Measurements from ENCODE around the gene GRK3. TPM values are rescaled to one million over a fixed set of nuclear protein-coding genes. Genes with fewer than 3 reads are reported as not detected.

GRK3 gene
- total and polyA plus RNA-seq, 2 donors, result 8.4 to 20.2 TPM

- H3K27ac ChIP-seq (ENCODE audit: low read depth in 1 of 2, low read length in 1 of 2), result no peak overlapping the region
- no peak for DNase-seq (ENCODE audit: low read depth in 6 of 9, low spot score in 9 of 9)
- no peaks in the 10 kb centered on the region for H3K9me3 ChIP-seq (ENCODE audit: control insufficient read depth in 2 of 2, insufficient read depth in 1 of 2, low read length in 1 of 2)
- no peaks in the 10 kb centered on the region for H3K4me1 ChIP-seq (ENCODE audit: control insufficient read depth in 2 of 2, insufficient read depth in 2 of 2, low read length in 2 of 2)
- H3K4me3 ChIP-seq (ENCODE audit: low read length in 2 of 2), result no peak overlapping the region
- peaks cover 5 to 7% of the 10 kb centered on the region in 2 donors for H3K36me3 ChIP-seq (ENCODE audit: control insufficient read depth in 2 of 2, insufficient read depth in 2 of 2, low read length in 1 of 2)
- WGBS, result 97% methylated on average over 3 of the region's 3 CpGs
- H3K27me3 ChIP-seq (ENCODE audit: control insufficient read depth in 2 of 2, insufficient read depth in 1 of 2, low read length in 1 of 2), result no peaks in the 10 kb centered on the region
Measured at GRCh38 chr22:25682109-25682508, 117.6 kb downstream of the GRK3 start.

DNA sequence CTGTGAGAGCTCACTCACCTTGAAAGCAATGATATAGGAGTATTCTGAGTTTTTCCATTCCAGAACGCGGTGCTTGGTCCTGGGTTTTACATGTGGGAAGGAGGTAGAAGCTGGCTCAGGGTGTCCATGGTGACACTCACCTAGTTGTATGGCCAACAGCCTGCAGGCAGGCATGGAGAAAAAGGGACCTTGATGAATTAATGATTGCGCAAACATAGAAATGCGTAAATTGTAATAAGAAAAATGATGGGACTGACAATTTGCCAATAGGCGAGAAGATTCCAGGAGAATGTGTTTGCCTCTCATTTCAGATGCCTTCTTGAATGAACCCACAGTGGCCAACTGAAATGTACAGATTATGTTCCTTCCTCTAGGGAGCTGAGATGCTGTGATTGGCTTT, 124.2 kb downstream of the GRK3 start:
- Histone ChIP-seq H3K9me3 (ENCODE audit: control insufficient read depth in 2 of 2, insufficient read depth in 1 of 2, low read length in 1 of 2) (no peaks in the 10 kb centered on the region), H3K27ac (ENCODE audit: low read depth in 1 of 2, low read length in 1 of 2) (no peak overlapping the region), H3K36me3 (ENCODE audit: control insufficient read depth in 2 of 2, insufficient read depth in 2 of 2, low read length in 1 of 2) (peaks cover 10 to 32% of the 10 kb centered on the region in 2 donors), H3K4me3 (ENCODE audit: low read length in 2 of 2) (no peak overlapping the region), H3K4me1 (ENCODE audit: control insufficient read depth in 2 of 2, insufficient read depth in 2 of 2, low read length in 2 of 2) (no peaks in the 10 kb centered on the region), H3K27me3 (ENCODE audit: control insufficient read depth in 2 of 2, insufficient read depth in 1 of 2, low read length in 1 of 2) (no peaks in the 10 kb centered on the region)
- DNase-seq (ENCODE audit: low read depth in 6 of 9, low spot score in 9 of 9), result no peak
- WGBS, result 97% methylated on average over 5 of the region's 5 CpGs

GRCh38 chr22:25689631-25690030, 125.2 kb downstream of the GRK3 start:
- 98% methylated on average over 2 of the region's 2 CpGs for WGBS
- Histone ChIP-seq H3K27me3 (ENCODE audit: control insufficient read depth in 2 of 2, insufficient read depth in 1 of 2, low read length in 1 of 2) (no peaks in the 10 kb centered on the region), H3K36me3 (ENCODE audit: control insufficient read depth in 2 of 2, insufficient read depth in 2 of 2, low read length in 1 of 2) (peaks cover 15 to 35% of the 10 kb centered on the region in 2 donors), H3K4me3 (ENCODE audit: low read length in 2 of 2) (no peak overlapping the region), H3K9me3 (ENCODE audit: control insufficient read depth in 2 of 2, insufficient read depth in 1 of 2, low read length in 1 of 2) (no peaks in the 10 kb centered on the region), H3K4me1 (ENCODE audit: control insufficient read depth in 2 of 2, insufficient read depth in 2 of 2, low read length in 2 of 2) (no peaks in the 10 kb centered on the region), H3K27ac (ENCODE audit: low read depth in 1 of 2, low read length in 1 of 2) (no peak overlapping the region)
- DNase-seq (ENCODE audit: low read depth in 6 of 9, low spot score in 9 of 9), result no peak

DNA sequence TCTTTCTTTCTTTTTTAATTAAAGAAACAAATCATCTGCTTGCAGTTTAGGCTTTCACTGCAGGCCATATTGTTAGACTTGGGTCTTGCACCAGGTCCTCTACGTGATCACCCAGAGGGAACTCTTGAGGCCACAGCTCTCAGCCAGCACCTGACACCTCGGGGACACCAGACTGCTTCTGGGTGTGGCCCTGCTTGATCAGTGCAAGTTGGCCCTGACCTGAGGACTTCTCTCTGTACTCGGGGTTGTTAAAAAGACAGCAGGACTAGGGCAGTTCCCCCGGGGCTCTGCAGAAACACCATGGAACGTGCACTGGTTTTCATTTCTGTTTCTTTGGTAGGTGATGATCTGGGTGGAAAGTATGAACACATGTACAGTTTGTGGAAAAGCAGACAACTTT, 126.3 kb downstream of the GRK3 start:
- peaks cover 16 to 38% of the 10 kb centered on the region in 2 donors for H3K36me3 ChIP-seq (ENCODE audit: control insufficient read depth in 2 of 2, insufficient read depth in 2 of 2, low read length in 1 of 2)
- no peak for DNase-seq (ENCODE audit: low read depth in 6 of 9, low spot score in 9 of 9)
- no peaks in the 10 kb centered on the region for H3K4me1 ChIP-seq (ENCODE audit: control insufficient read depth in 2 of 2, insufficient read depth in 2 of 2, low read length in 2 of 2)
- H3K9me3 ChIP-seq (ENCODE audit: control insufficient read depth in 2 of 2, insufficient read depth in 1 of 2, low read length in 1 of 2), result no peaks in the 10 kb centered on the region
- no peak overlapping the region for H3K27ac ChIP-seq (ENCODE audit: low read depth in 1 of 2, low read length in 1 of 2)
- 90% methylated on average over 5 of the region's 5 CpGs for WGBS
- H3K27me3 ChIP-seq (ENCODE audit: control insufficient read depth in 2 of 2, insufficient read depth in 1 of 2, low read length in 1 of 2), result no peaks in the 10 kb centered on the region
- H3K4me3 ChIP-seq (ENCODE audit: low read length in 2 of 2), result no peak overlapping the region

DNA sequence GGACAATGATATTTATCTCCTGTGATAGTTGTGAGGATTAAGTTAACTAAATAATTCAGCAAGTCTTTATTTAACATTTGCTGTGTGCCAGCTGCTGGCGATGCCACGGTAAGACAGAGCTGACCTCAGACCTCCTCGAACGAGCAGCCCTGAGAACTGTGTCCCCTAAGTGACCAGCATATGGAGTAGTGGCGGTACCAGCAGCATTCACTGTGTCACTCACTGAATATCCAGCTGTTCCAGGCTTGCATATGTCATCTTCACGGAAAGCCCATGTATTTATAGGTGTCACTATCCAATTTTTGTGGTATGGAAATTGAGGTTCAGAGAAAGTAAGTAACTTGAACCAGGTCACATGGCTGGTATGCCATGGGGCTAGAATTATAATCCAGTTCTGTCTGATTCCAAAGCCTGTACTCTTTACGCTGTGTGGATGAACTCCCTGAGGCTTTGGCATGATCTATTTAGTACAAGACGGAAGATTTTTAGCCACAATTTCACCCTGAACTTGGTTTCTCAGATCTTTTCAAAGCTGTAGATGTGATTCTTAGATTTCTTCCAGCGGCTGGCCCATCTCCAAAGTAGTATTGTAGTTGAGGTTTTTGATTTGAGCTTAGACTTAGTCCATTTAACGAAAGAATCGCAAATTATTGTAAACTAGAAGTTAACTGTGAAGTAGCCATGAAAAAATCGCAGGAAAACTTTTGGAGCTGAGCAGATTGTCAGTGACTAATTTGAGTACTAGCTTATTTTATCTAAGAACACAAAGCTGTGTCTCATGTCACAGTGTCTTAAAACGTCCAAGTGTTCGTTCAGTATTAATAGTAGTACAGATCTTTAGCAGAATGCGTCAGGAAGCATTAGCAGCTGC, 128.2 kb downstream of the GRK3 start:
- no peak for DNase-seq (ENCODE audit: low read depth in 6 of 9, low spot score in 9 of 9)
- WGBS, result 96% methylated on average over 15 of the region's 15 CpGs

GRCh38 chr22:25693268-25693565, 128.7 kb downstream of the GRK3 start:
- Histone ChIP-seq H3K27ac (ENCODE audit: low read depth in 1 of 2, low read length in 1 of 2) (no peak overlapping the region), H3K36me3 (ENCODE audit: control insufficient read depth in 2 of 2, insufficient read depth in 2 of 2, low read length in 1 of 2) (peaks cover 15 to 38% of the 10 kb centered on the region in 2 donors)

More for the DNA sequence above, 128.2 kb downstream of the GRK3 start:
- no peak overlapping the region for H3K27ac ChIP-seq (ENCODE audit: low read depth in 1 of 2, low read length in 1 of 2)
- no peaks in the 10 kb centered on the region for H3K4me1 ChIP-seq (ENCODE audit: control insufficient read depth in 2 of 2, insufficient read depth in 2 of 2, low read length in 2 of 2)
- H3K36me3 ChIP-seq (ENCODE audit: control insufficient read depth in 2 of 2, insufficient read depth in 2 of 2, low read length in 1 of 2), result peaks cover 16 to 39% of the 10 kb centered on the region in 2 donors
- no peak overlapping the region for H3K4me3 ChIP-seq (ENCODE audit: low read length in 2 of 2)
- no peaks in the 10 kb centered on the region for H3K9me3 ChIP-seq (ENCODE audit: control insufficient read depth in 2 of 2, insufficient read depth in 1 of 2, low read length in 1 of 2)
- no peaks in the 10 kb centered on the region for H3K27me3 ChIP-seq (ENCODE audit: control insufficient read depth in 2 of 2, insufficient read depth in 1 of 2, low read length in 1 of 2)

GRCh38 chr22:25694196-25694907, 129.9 kb downstream of the GRK3 start:
- WGBS, result 97% methylated on average over 16 of the region's 16 CpGs
- DNase-seq (ENCODE audit: low read depth in 6 of 9, low spot score in 9 of 9), result no peak
- H3K27me3 ChIP-seq (ENCODE audit: control insufficient read depth in 2 of 2, insufficient read depth in 1 of 2, low read length in 1 of 2), result no peaks in the 10 kb centered on the region
- peaks cover 6 to 13% of the 10 kb centered on the region in 2 donors for H3K4me1 ChIP-seq (ENCODE audit: control insufficient read depth in 2 of 2, insufficient read depth in 2 of 2, low read length in 2 of 2)
- no peak overlapping the region for H3K27ac ChIP-seq (ENCODE audit: low read depth in 1 of 2, low read length in 1 of 2)
- no peaks in the 10 kb centered on the region for H3K9me3 ChIP-seq (ENCODE audit: control insufficient read depth in 2 of 2, insufficient read depth in 1 of 2, low read length in 1 of 2)
- no peak overlapping the region for H3K4me3 ChIP-seq (ENCODE audit: low read length in 2 of 2)
- peaks cover 16 to 33% of the 10 kb centered on the region in 2 donors for H3K36me3 ChIP-seq (ENCODE audit: control insufficient read depth in 2 of 2, insufficient read depth in 2 of 2, low read length in 1 of 2)

More at GRCh38 chr22:25693268-25693565, 128.7 kb downstream of the GRK3 start:
- Histone ChIP-seq H3K4me1 (ENCODE audit: control insufficient read depth in 2 of 2, insufficient read depth in 2 of 2, low read length in 2 of 2) (peaks cover 0 to 2% of the 10 kb centered on the region in 2 donors), H3K9me3 (ENCODE audit: control insufficient read depth in 2 of 2, insufficient read depth in 1 of 2, low read length in 1 of 2) (no peaks in the 10 kb centered on the region), H3K4me3 (ENCODE audit: low read length in 2 of 2) (no peak overlapping the region), H3K27me3 (ENCODE audit: control insufficient read depth in 2 of 2, insufficient read depth in 1 of 2, low read length in 1 of 2) (no peaks in the 10 kb centered on the region)
- 99% methylated on average over 4 of the region's 4 CpGs for WGBS
- no peak for DNase-seq (ENCODE audit: low read depth in 6 of 9, low spot score in 9 of 9)

GRCh38 chr22:25695146-25695545, 130.7 kb downstream of the GRK3 start:
- no peak for DNase-seq (ENCODE audit: low read depth in 6 of 9, low spot score in 9 of 9)
- Histone ChIP-seq H3K9me3 (ENCODE audit: control insufficient read depth in 2 of 2, insufficient read depth in 1 of 2, low read length in 1 of 2) (no peaks in the 10 kb centered on the region), H3K4me3 (ENCODE audit: low read length in 2 of 2) (no peak overlapping the region), H3K36me3 (ENCODE audit: control insufficient read depth in 2 of 2, insufficient read depth in 2 of 2, low read length in 1 of 2) (peaks cover 18 to 31% of the 10 kb centered on the region in 2 donors), H3K27ac (ENCODE audit: low read depth in 1 of 2, low read length in 1 of 2) (no peak overlapping the region), H3K4me1 (ENCODE audit: control insufficient read depth in 2 of 2, insufficient read depth in 2 of 2, low read length in 2 of 2) (peaks cover 10 to 21% of the 10 kb centered on the region in 2 donors), H3K27me3 (ENCODE audit: control insufficient read depth in 2 of 2, insufficient read depth in 1 of 2, low read length in 1 of 2) (no peaks in the 10 kb centered on the region)
- 97% methylated on average over 5 of the region's 5 CpGs for WGBS

DNA sequence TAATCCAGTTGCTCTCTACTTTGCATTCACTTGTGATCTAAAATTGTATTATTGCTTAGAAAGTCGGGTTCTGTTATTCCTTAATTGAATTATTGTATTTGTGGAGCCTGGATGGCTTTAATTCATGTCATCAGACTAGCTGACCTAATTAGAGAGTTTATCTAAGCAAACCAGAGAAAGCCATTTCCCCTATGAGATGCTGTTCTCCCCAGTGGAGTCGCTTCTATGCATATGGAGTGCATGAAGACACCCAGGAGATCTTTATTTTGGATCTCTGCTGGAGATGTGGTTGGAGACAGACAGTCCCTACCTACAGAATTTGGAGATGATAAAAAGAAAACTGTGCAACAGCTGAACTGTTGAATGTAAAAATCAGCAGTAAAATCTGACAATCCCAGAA, 132.3 kb downstream of the GRK3 start:
- Histone ChIP-seq H3K4me1 (ENCODE audit: control insufficient read depth in 2 of 2, insufficient read depth in 2 of 2, low read length in 2 of 2) (peaks cover 15 to 35% of the 10 kb centered on the region in 2 donors), H3K9me3 (ENCODE audit: control insufficient read depth in 2 of 2, insufficient read depth in 1 of 2, low read length in 1 of 2) (no peaks in the 10 kb centered on the region), H3K27ac (ENCODE audit: low read depth in 1 of 2, low read length in 1 of 2) (no peak overlapping the region), H3K36me3 (ENCODE audit: control insufficient read depth in 2 of 2, insufficient read depth in 2 of 2, low read length in 1 of 2) (peaks cover 18 to 27% of the 10 kb centered on the region in 2 donors), H3K27me3 (ENCODE audit: control insufficient read depth in 2 of 2, insufficient read depth in 1 of 2, low read length in 1 of 2) (no peaks in the 10 kb centered on the region), H3K4me3 (ENCODE audit: low read length in 2 of 2) (no peak overlapping the region)
- WGBS, result 95% methylated on average over 2 of the region's 2 CpGs
- no peak for DNase-seq (ENCODE audit: low read depth in 6 of 9, low spot score in 9 of 9)

Measured in thymus (tissue), 11 donors.